K562 (cell line): ENCODE measurements around the gene CCT8L2. TPM values are rescaled to one million over a fixed set of nuclear protein-coding genes. Genes with fewer than 3 reads are reported as not detected.

Experiments
- ATAC-seq: fragments of 200-7000 bp; cut with Tn5 transposase; 3 replicates; pipeline ENCODE4 v1.9.1; 2020; ENCODE audit warnings: moderate library complexity
- BruUV-seq: library from RNA; stranded (reverse); fragments of 400-500 nt; replicated peaks from 2 replicates; lab custom pipeline; 2021; lab: Mats Ljungman, UMichigan
- CTCF ChIA-PET: fragments of 300-600 bp; formaldehyde crosslinking; extraction: SDS; loops from one replicate; lab custom pipeline; 2021; ENCODE audit warnings: low intra/inter-chr PET ratio; lab: Yijun Ruan, JAX
- POLR2A ChIA-PET: fragments of 300-600, 350-650 bp; sonication (Branson Sonifier 250); formaldehyde crosslinking; extraction: SDS; loops from one replicate; lab custom pipeline; 2021; ENCODE audit warnings: antibody characterized with exemption, inconsistent platforms; lab: Yijun Ruan, JAX
- DNase-seq, 4 experiments: peaks; one replicate each; pipeline versions ENCODE4 v3.0.0 to v3.0.0-alpha.2; 2011 to 2018; ENCODE audit warnings: low spot score in 3 of 4, mixed read lengths in 3 of 4; ENCODE audit errors: extremely low read depth in 1 of 4
- FAIRE-seq: peaks from 2 replicates; lab custom pipeline; 2011; peaks lifted over from hg19 to GRCh38; lab: Jason Lieb, UNC
- H2AFZ ChIP-seq: 2 replicates; pipeline ENCODE4 v1.6.0; 2011; ENCODE audit warnings: low read depth, low read length, control low read depth, inconsistent platforms
- H3K27ac ChIP-seq: fragments of 200-600 bp; 3 replicates; pipeline ENCODE4 v1.8.0; 2011; ENCODE audit warnings: low read depth, mild to moderate bottlenecking, control low read depth, inconsistent platforms, low read length, moderate library complexity, mixed read lengths; ENCODE audit errors: extremely low read depth
- H3K27me3 ChIP-seq, 2 experiments: fragments of 300-600 bp in 1 of 2; 2 replicates in 1 of 2; 3 replicates in 1 of 2; pipeline versions ENCODE4 v1.6.0 to v1.8.0; 2011; ENCODE audit warnings: inconsistent platforms in 2 of 2, low read length in 2 of 2, mild to moderate bottlenecking in 1 of 2, mixed read lengths in 1 of 2, moderate library complexity in 1 of 2; ENCODE audit not compliant: control insufficient read depth in 2 of 2, insufficient read depth in 2 of 2
- H3K36me3 ChIP-seq: fragments of 300-600 bp; 3 replicates; pipeline ENCODE4 v1.8.0; 2011; ENCODE audit warnings: mild to moderate bottlenecking, low read length, inconsistent platforms; ENCODE audit not compliant: control insufficient read depth, insufficient read depth
- H3K4me1 ChIP-seq, 2 experiments: fragments of 200-600 bp in 1 of 2; replicated peaks in 1 of 2; 2 replicates in 1 of 2; 3 replicates in 1 of 2; pipeline versions ENCODE4 v1.5.1 to v1.8.0; 2011; ENCODE audit warnings: inconsistent platforms in 2 of 2, low read length in 2 of 2, mild to moderate bottlenecking in 1 of 2, mixed read lengths in 1 of 2, moderate library complexity in 1 of 2; ENCODE audit not compliant: control insufficient read depth in 2 of 2, insufficient read depth in 2 of 2
- H3K4me2 ChIP-seq: 2 replicates; pipeline ENCODE4 v1.6.1; 2011; ENCODE audit warnings: low read length, control low read depth, inconsistent platforms, mixed read lengths; ENCODE audit not compliant: insufficient read depth
- H3K4me3 ChIP-seq: fragments of 200-600 bp; sonication (generic), shearing (Covaris generic); 2 replicates; pipeline ENCODE4 v1.5.1; 2016; ENCODE audit warnings: control low read depth, inconsistent platforms
- H3K79me2 ChIP-seq: fragments of 200-600 bp; 3 replicates; pipeline ENCODE4 v1.8.0; 2011; ENCODE audit warnings: low read length, inconsistent platforms; ENCODE audit not compliant: control insufficient read depth, insufficient read depth
- H3K9ac ChIP-seq, 2 experiments: 2 replicates each; pipeline versions ENCODE4 v1.6.0 to v1.6.1; 2011; ENCODE audit warnings: low read depth in 2 of 2, low read length in 2 of 2, control low read depth in 1 of 2, inconsistent platforms in 1 of 2, mild to moderate bottlenecking in 1 of 2, mixed read lengths in 1 of 2; ENCODE audit not compliant: insufficient read depth in 1 of 2
- H3K9me1 ChIP-seq: one replicate; pipeline ENCODE4 v1.6.0; 2011; ENCODE audit warnings: inconsistent platforms, mild to moderate bottlenecking, low read length, moderate library complexity; ENCODE audit not compliant: control insufficient read depth, insufficient read depth
- H3K9me3 ChIP-seq: replicated peaks from 2 replicates; pipeline ENCODE4 v1.5.1; 2011; ENCODE audit warnings: low read depth, low read length, inconsistent platforms; ENCODE audit not compliant: control insufficient read depth, insufficient read depth
- H4K20me1 ChIP-seq: replicated peaks from 2 replicates; pipeline ENCODE4 v1.6.1; 2011; ENCODE audit warnings: low read length, inconsistent platforms, mixed read lengths; ENCODE audit not compliant: control insufficient read depth, insufficient read depth
- EHMT2 ChIP-seq: fragments of 450-650 bp; IDR thresholded peaks from 2 replicates; pipeline ENCODE4 v1.6.1; 2018; ENCODE audit warnings: antibody characterized with exemption
- JUNB ChIP-seq: fragments of 450-650 bp; formaldehyde crosslinking; conservative IDR thresholded peaks from 2 replicates; pipeline ENCODE4 v1.4.0; 2020; ENCODE audit warnings: mild to moderate bottlenecking
- JUND ChIP-seq, 2 experiments: IDR thresholded peaks; 2 replicates in 1 of 2; 3 replicates in 1 of 2; pipeline ENCODE4 v1.6.1; 2011; ENCODE audit warnings: borderline replicate concordance in 2 of 2, low read depth in 2 of 2, low read length in 2 of 2, improper control_type of control experiment in 1 of 2, missing biosample characterization in 1 of 2, missing genetic modification characterization in 1 of 2, missing genetic modification reagents in 1 of 2
- STAT5A ChIP-seq: IDR thresholded peaks from 2 replicates; pipeline ENCODE4 v1.6.1; 2012; ENCODE audit warnings: low read length, inconsistent platforms, borderline replicate concordance
- TCF7 ChIP-seq: sonication (generic); IDR thresholded peaks from 2 replicates; pipeline ENCODE4 v1.6.1; 2016; ENCODE audit warnings: antibody characterized with exemption, borderline replicate concordance
- TFAM ChIP-seq: fragments of 250-450 bp; sonication (Bioruptor Pico); conservative IDR thresholded peaks from 2 replicates; pipeline ENCODE4 v1.5.0; 2021; ENCODE audit warnings: mild to moderate bottlenecking, moderate library complexity
- ZNF133 ChIP-seq: fragments of 250-450 bp; sonication (Bioruptor Pico); IDR thresholded peaks from 2 replicates; pipeline ENCODE4 v1.4.0; 2020; ENCODE audit warnings: mild to moderate bottlenecking
- WGBS: fragments of 100-300 bp; shearing (Covaris generic); methylation state at CpG from one replicate; pipeline ENCODE4 v1.1.6; 2016; ENCODE audit warnings: low coverage, mixed read lengths; ENCODE audit not compliant: insufficient coverage; ENCODE audit errors: missing lambda C conversion rate; 5-methylcytosine and 5-hydroxymethylcytosine counted together
- in situ Hi-C: fragments of 300-500 bp; cut with MboI; formaldehyde crosslinking; loops from 4 replicates; pipeline ENCODE4 v1.15.0; 2018; ENCODE audit warnings: inconsistent platforms, mixed read lengths
- intact Hi-C: fragments of 100-400 bp; cut with micrococcal nuclease; formaldehyde crosslinking; loops from 2 replicates; pipeline ENCODE4 v1.14.2; 2022
- polyA plus RNA-seq, 8 experiments: library from polyadenylated mRNA; depleted of rRNA in 4 of 8; stranded (reverse) in 5 of 8; unstranded in 3 of 8; fragments of >200 nt; fragmentation: Nextera tagmentation in 2 of 8; fragmentation: Illumina TruSeq in 1 of 8; extraction: Ambion mirVana in 2 of 8; extraction: Trizol in 1 of 8; gene quantifications; 2 replicates each; pipeline versions ENCODE4 v1.2.1 to v1.2.3, GENCODE V29; 2011 to 2014; ENCODE audit warnings: inconsistent platforms in 1 of 8, missing spikeins in 1 of 8
- total RNA-seq, 7 experiments: library from RNA; depleted of rRNA in 6 of 7; stranded (reverse); fragments of >200 nt in 6 of 7; fragmentation: Illumina TruSeq in 2 of 7; extraction: Trizol in 2 of 7; gene quantifications; 2 replicates each; pipeline versions ENCODE4 v1.2.1 to v1.2.3, GENCODE V29; 2011 to 2021; ENCODE audit warnings: low replicate concordance in 1 of 7
- TF ChIP-seq, protein P1 (sequence below), 2 experiments: fragments of 450-650 bp in 1 of 2; sonication (generic) in 1 of 2; formaldehyde crosslinking in 1 of 2; IDR thresholded peaks in 1 of 2; conservative IDR thresholded peaks in 1 of 2; 2 replicates each; pipeline versions ENCODE4 v1.6.1 to v1.8.1; 2016 to 2023; ENCODE audit warnings: mild to moderate bottlenecking in 2 of 2, moderate library complexity in 2 of 2, inconsistent platforms in 1 of 2, missing genetic modification reagents in 1 of 2
- TF ChIP-seq, protein P2 (sequence below): fragments of 450-650 bp; IDR thresholded peaks from 2 replicates; pipeline ENCODE4 v1.6.1; 2016; ENCODE audit warnings: missing biosample characterization, missing genetic modification characterization
- TF ChIP-seq, protein P3 (sequence below): IDR thresholded peaks from 2 replicates; pipeline ENCODE4 v1.6.1; 2012; ENCODE audit warnings: low read depth, low read length, improper control_type of control experiment, borderline replicate concordance
- TF ChIP-seq, protein P4 (sequence below): fragments of 450-650 bp; conservative IDR thresholded peaks from 2 replicates; pipeline ENCODE4 v1.6.1; 2016; ENCODE audit warnings: missing genetic modification characterization, low read depth, mild to moderate bottlenecking, missing compliant biosample characterization, moderate library complexity
- TF ChIP-seq, protein P5 (sequence below), 2 experiments: fragments of 200-800 bp in 1 of 2; sonication (Bioruptor generic) in 1 of 2; sonication (generic) in 1 of 2; formaldehyde crosslinking in 1 of 2; IDR thresholded peaks in 1 of 2; conservative IDR thresholded peaks in 1 of 2; 2 replicates each; pipeline versions ENCODE4 v1.5.0 to v1.6.1; 2016 to 2020; ENCODE audit warnings: missing compliant biosample characterization in 1 of 2, missing genetic modification characterization in 1 of 2, missing genetic modification reagents in 1 of 2
- TF ChIP-seq, protein P6 (sequence below): sonication (generic); formaldehyde crosslinking; IDR thresholded peaks from 2 replicates; pipeline ENCODE4 v1.8.0; 2022; ENCODE audit warnings: mild to moderate bottlenecking, missing genetic modification reagents

Gene CCT8L2
- total and polyA plus RNA-seq, 9 of the 15 experiments (the other 6 are each of a cell fraction or from before 2014, with no cell fraction given) = 0.13 TPM; not detected in 8

DNA sequence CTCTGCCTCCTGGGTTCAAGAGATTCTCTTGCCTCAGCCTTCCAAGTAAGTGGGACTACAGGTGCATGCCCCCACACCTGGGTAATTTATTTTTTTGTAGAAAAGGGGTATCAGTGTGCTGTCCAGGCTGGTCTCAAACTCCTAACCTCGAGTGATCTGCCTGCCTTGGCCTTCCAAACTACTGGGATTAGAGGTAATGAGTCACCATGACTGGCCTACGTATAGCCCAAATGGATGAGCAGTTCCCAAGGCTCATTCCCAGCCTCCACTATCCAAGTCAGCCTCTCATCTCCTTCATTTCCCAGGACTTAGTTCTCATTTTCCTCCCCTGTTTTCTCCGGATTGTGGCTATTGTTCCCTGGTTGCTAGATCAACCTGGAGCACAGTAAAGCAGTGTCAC, 5.6 kb downstream of the CCT8L2 start:
- H3K4me3 ChIP-seq = no peak overlapping the region
- 24% methylated on average over 3 of the region's 3 CpGs for WGBS
- no peak overlapping the region for H3K4me2 ChIP-seq
- POLR2A ChIA-PET = interaction anchor here (1.6 kb wide), 1 partner anchor 16 kb away, joined by 5 read pairs; no protein-coding TSS in a partner anchor
- in situ Hi-C loops = no loop called here
- CTCF ChIA-PET = no interaction called here
- DNase-seq (peak in 1 of 4 experiments; percentile 10), ATAC-seq (no peak), FAIRE-seq (no peak)
- no TSS peak for BruUV-seq
- no peak overlapping the region for H3K27ac ChIP-seq
- no peaks in the 10 kb centered on the region for H3K9me1 ChIP-seq
- no peak overlapping the region for H2AFZ ChIP-seq
- intact Hi-C loops = no loop called here
- H3K9ac ChIP-seq = no peak overlapping the region
- no peaks in the 10 kb centered on the region; a peak in 1 of 5 replicates for H3K27me3 ChIP-seq
- no peaks in the 10 kb centered on the region for H3K79me2 ChIP-seq
- no peaks in the 10 kb centered on the region for H3K9me3 ChIP-seq
- no peaks in the 10 kb centered on the region for H4K20me1 ChIP-seq
- no peaks in the 10 kb centered on the region for H3K36me3 ChIP-seq
- H3K4me1 ChIP-seq = peaks cover 7 to 10% of the 10 kb centered on the region in 2 experiments
- no peak for TF ChIP-seq STAT5A
- TF ChIP-seq, protein P1, sequence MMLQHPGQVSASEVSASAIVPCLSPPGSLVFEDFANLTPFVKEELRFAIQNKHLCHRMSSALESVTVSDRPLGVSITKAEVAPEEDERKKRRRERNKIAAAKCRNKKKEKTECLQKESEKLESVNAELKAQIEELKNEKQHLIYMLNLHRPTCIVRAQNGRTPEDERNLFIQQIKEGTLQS (IDR thresholded peaks at IDR 0.05) = peak; percentile 67
- TF ChIP-seq, protein P1 (CRISPR knock-in tag; conservative IDR thresholded peaks at IDR 0.05) = no peak
- TF ChIP-seq, protein P2, sequence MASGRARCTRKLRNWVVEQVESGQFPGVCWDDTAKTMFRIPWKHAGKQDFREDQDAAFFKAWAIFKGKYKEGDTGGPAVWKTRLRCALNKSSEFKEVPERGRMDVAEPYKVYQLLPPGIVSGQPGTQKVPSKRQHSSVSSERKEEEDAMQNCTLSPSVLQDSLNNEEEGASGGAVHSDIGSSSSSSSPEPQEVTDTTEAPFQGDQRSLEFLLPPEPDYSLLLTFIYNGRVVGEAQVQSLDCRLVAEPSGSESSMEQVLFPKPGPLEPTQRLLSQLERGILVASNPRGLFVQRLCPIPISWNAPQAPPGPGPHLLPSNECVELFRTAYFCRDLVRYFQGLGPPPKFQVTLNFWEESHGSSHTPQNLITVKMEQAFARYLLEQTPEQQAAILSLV (tag) = no peak
- peak; percentile 56; the same call in 1 of the 2 replicates for TF ChIP-seq JUND (IDR thresholded peaks at IDR 0.05; ENCODE audit: borderline replicate concordance, low read depth, low read length)
- peak; percentile 47; the same call in 1 of the 3 replicates for TF ChIP-seq JUND (tag; IDR thresholded peaks at IDR 0.05; ENCODE audit: borderline replicate concordance, low read depth, low read length)
- TF ChIP-seq, protein P3, sequence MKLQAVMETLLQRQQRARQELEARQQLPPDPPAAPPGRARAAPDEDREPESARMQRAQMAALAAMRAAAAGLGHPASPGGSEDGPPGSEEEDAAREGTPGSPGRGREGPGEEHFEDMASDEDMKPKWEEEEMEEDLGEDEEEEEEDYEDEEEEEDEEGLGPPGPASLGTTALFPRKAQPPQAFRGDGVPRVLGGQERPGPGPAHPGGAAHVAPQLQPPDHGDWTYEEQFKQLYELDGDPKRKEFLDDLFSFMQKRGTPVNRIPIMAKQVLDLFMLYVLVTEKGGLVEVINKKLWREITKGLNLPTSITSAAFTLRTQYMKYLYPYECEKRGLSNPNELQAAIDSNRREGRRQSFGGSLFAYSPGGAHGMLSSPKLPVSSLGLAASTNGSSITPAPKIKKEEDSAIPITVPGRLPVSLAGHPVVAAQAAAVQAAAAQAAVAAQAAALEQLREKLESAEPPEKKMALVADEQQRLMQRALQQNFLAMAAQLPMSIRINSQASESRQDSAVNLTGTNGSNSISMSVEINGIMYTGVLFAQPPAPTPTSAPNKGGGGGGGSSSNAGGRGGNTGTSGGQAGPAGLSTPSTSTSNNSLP = no peak
- no peak for TF ChIP-seq ZNF133 (CRISPR knock-in tag)
- TF ChIP-seq, protein P4, sequence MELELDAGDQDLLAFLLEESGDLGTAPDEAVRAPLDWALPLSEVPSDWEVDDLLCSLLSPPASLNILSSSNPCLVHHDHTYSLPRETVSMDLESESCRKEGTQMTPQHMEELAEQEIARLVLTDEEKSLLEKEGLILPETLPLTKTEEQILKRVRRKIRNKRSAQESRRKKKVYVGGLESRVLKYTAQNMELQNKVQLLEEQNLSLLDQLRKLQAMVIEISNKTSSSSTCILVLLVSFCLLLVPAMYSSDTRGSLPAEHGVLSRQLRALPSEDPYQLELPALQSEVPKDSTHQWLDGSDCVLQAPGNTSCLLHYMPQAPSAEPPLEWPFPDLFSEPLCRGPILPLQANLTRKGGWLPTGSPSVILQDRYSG (tag) = no peak
- TF ChIP-seq EHMT2 = 0 out of 2 replicates have a peak, but pooled peaks have one; percentile 13
- TF ChIP-seq TCF7 = no peak
- TF ChIP-seq TFAM (CRISPR knock-in tag) = no peak
- 0 out of 2 replicates have a peak, but pooled peaks have one; percentile 17 for TF ChIP-seq JUNB (CRISPR knock-in tag)
- TF ChIP-seq, protein P5, sequence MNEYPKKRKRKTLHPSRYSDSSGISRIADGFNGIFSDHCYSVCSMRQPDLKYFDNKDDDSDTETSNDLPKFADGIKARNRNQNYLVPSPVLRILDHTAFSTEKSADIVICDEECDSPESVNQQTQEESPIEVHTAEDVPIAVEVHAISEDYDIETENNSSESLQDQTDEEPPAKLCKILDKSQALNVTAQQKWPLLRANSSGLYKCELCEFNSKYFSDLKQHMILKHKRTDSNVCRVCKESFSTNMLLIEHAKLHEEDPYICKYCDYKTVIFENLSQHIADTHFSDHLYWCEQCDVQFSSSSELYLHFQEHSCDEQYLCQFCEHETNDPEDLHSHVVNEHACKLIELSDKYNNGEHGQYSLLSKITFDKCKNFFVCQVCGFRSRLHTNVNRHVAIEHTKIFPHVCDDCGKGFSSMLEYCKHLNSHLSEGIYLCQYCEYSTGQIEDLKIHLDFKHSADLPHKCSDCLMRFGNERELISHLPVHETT (CRISPR knock-in tag; conservative IDR thresholded peaks at IDR 0.05 in 1 of 2, IDR thresholded peaks at IDR 0.05 in 1 of 2) = peak in 1 of 2 experiments; percentile 78; a peak in 1 of 4 replicates
- TF ChIP-seq, protein P6, sequence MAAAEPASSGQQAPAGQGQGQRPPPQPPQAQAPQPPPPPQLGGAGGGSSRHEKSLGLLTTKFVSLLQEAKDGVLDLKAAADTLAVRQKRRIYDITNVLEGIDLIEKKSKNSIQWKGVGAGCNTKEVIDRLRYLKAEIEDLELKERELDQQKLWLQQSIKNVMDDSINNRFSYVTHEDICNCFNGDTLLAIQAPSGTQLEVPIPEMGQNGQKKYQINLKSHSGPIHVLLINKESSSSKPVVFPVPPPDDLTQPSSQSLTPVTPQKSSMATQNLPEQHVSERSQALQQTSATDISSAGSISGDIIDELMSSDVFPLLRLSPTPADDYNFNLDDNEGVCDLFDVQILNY (CRISPR knock-in tag) = no peak
